Measurements from ENCODE around the gene KL. TPM values are rescaled to one million over a fixed set of nuclear protein-coding genes. Genes with fewer than 3 reads are reported as not detected.

KL gene
- total RNA-seq, 4 donors from 2014 or later, result 2.6 to 6.9 (median 5.1) TPM

DNA sequence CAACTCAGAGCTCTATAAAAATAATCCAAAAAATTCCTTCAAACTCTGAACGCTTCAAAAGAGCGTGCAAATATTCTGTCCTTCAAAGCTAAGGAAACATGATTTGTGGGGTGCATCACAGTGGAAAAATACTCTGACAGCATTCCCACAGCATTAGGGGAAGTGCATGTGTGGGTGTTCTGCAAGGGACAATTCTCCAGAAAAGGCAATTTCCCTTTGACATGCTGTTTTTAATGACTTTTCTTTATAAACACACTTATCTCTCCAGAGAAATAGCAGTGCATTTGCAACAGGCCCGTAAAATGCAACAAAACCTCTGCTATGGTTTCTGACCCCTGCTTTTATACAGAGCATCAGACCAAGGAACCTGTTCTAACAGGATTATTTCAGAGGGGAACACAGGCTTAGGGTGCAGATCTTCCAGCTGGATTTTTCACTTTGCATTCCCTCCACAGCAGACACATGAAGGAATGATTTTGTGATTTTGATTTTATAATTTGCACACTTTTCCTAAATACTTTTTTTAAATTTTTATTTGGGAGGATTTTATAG is 42.6 kb downstream of the KL start:
- no peak for DNase-seq
- H3K4me3 ChIP-seq, result no peak overlapping the region
- H3K36me3 ChIP-seq, result no peaks in the 10 kb centered on the region
- no peaks in the 10 kb centered on the region for H3K9me3 ChIP-seq
- H3K27me3 ChIP-seq, result no peaks in the 10 kb centered on the region
- intact Hi-C loops (cut with DNase I; ENCODE audit: low total_unique reads), result no loop called here
- peaks cover 0 to 3% of the 10 kb centered on the region in 2 donors for H3K4me1 ChIP-seq
- no peak for TF ChIP-seq CTCF (IDR thresholded peaks at IDR 0.05)
- TF ChIP-seq POLR2A (IDR thresholded peaks at IDR 0.05), result no peak
- H3K27ac ChIP-seq, result no peak overlapping the region

- Histone ChIP-seq H3K27me3 (no peaks in the 10 kb centered on the region), H3K27ac (no peak overlapping the region), H3K36me3 (no peaks in the 10 kb centered on the region), H3K4me3 (no peak overlapping the region), H3K9me3 (no peaks in the 10 kb centered on the region), H3K4me1 (peaks cover 0 to 3% of the 10 kb centered on the region in 2 donors)
- intact Hi-C loops (cut with DNase I; ENCODE audit: low total_unique reads), result no loop called here
- TF ChIP-seq CTCF (IDR thresholded peaks at IDR 0.05) (no peak), POLR2A (IDR thresholded peaks at IDR 0.05) (no peak)
- no peak for DNase-seq
Observed at GRCh38 chr13:33060815-33061214, 44.6 kb downstream of the KL start.

DNA sequence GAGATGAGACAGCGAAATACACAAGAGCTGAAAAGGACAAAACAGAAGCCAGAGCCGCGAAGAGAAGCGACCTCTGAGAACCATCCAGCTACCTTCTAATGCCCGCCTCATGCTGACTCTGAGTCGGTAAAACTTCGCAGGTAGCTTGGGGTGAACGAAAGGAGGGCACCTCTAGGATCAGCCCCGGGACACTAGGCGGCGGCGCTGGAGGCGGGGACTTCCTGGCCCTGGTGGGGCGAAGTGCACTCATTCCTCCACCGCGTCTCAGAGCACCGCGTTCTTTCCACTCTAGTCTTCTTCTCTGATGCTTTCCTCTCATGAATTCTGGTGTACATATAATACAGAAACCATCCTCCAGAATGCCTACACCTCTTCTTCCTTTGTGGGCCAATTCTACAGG is 50.1 kb downstream of the KL start:
- no peak for DNase-seq
- intact Hi-C loops (cut with DNase I; ENCODE audit: low total_unique reads), result no loop called here
- Histone ChIP-seq H3K4me1 (no peaks in the 10 kb centered on the region), H3K9me3 (no peaks in the 10 kb centered on the region), H3K27ac (no peak overlapping the region), H3K4me3 (no peak overlapping the region), H3K27me3 (no peaks in the 10 kb centered on the region), H3K36me3 (no peaks in the 10 kb centered on the region)
- no peak for TF ChIP-seq POLR2A (IDR thresholded peaks at IDR 0.05)
- no peak for TF ChIP-seq CTCF (IDR thresholded peaks at IDR 0.05)

- no peak for TF ChIP-seq POLR2A (IDR thresholded peaks at IDR 0.05)
- peak in 1 of 4 experiments; percentile 20 for TF ChIP-seq CTCF (IDR thresholded peaks at IDR 0.05)
- no peaks in the 10 kb centered on the region for H3K36me3 ChIP-seq
- no peak overlapping the region for H3K4me3 ChIP-seq
- H3K27me3 ChIP-seq, result no peaks in the 10 kb centered on the region
- DNase-seq, result no peak
- no peaks in the 10 kb centered on the region for H3K9me3 ChIP-seq
- no peak overlapping the region for H3K27ac ChIP-seq
- intact Hi-C loops (cut with DNase I; ENCODE audit: low total_unique reads), result no loop called here
- no peaks in the 10 kb centered on the region for H3K4me1 ChIP-seq
Observed at GRCh38 chr13:33069365-33069764, 53.1 kb downstream of the KL start.

DNA sequence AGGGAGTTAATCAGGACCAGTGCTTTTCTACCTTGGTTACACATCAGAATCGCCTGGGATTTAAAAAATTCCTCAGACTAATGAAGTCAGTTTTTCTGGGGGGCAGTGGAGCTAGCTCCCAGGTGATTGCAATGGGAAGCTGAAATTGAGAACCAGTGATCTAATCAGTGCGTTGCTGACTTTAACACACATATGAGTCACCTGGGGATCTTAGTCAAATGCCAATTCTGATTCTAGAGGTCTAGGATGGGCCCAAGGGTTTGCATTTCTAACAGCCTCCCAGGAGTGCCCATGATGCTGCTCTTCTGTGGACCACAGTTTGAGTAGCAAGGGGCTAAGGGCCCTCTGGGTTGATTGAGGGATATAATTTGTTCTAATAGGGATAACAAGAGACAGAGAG is 54.5 kb downstream of the KL start:
- no peaks in the 10 kb centered on the region for H3K4me1 ChIP-seq

More for the DNA sequence above, 54.5 kb downstream of the KL start:
- intact Hi-C loops (cut with DNase I; ENCODE audit: low total_unique reads), result no loop called here
- Histone ChIP-seq H3K27me3 (no peaks in the 10 kb centered on the region), H3K9me3 (no peaks in the 10 kb centered on the region), H3K4me3 (no peak overlapping the region), H3K36me3 (no peaks in the 10 kb centered on the region), H3K27ac (no peak overlapping the region)
- TF ChIP-seq POLR2A (IDR thresholded peaks at IDR 0.05) (no peak), CTCF (IDR thresholded peaks at IDR 0.05) (no peak)
- no peak for DNase-seq

Measured in uterus (tissue), 4 donors.